Measurements from ENCODE around the gene KRT75. TPM values are rescaled to one million over a fixed set of nuclear protein-coding genes. Genes with fewer than 3 reads are reported as not detected.

Gene KRT75
- under 0.01 and 2.6 TPM in 2 replicates for total RNA-seq

DNA sequence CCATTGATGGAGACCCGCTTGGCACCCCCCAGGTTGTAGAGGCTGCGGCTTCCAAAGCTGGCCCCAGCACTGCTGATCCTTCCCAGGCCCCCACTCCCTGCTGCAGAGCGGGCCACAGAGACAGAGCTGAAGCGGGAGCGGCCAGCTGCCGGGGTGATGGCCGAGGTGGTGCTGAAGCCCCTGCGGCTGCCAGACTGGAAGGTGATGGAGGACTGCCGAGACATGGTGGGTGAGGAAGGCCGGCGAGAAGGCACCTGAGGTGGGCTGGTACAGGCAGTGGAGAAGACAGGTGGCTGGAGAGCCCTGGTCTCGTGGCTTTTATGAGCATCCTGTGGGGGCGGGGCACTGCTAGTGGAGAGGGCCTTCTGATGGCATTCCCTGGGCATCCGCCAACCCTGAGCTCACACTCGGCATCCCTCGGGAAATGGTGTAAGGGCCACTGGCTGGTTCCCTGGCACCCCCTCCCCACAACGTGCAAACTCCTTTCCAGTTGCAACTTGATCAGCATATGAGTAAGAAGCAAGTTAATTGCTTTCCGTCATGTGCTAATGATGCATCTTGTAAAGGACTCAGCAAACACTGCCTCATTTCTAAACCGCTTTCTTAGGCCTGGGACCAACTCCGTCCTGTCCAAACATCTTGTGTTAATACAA is at the start of gene KRT75:
KRT75 (minus strand) TSS at position 291 of the 653 bp plus-strand sequence; CDS start at position 224, 67 bp downstream.

DNA sequence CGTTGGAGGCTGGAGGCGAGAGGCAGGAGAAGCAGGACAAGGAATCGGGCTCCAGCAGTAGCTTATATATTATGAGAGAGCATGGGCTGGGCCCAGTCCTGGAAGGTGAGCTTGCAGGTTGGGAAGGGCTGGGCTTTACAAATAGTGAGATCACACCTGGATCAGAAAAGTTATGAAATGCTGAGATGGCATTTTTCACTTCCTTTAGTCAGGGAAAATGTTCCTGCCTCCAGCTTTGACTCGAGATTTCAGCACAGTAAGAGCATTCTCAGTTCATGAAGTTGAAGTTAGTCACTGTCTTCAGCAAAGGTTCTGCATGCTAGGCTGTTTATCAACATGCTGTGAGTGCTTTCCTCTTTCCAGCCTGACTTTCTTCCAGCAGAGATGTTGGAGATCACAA is 39.6 kb upstream of the KRT75 start, which contains the start of gene KRT6C:
KRT6C (minus strand) TSS at position 38 of the 400 bp plus-strand sequence. CDS start 68 bp downstream, outside the sequence.

DNA sequence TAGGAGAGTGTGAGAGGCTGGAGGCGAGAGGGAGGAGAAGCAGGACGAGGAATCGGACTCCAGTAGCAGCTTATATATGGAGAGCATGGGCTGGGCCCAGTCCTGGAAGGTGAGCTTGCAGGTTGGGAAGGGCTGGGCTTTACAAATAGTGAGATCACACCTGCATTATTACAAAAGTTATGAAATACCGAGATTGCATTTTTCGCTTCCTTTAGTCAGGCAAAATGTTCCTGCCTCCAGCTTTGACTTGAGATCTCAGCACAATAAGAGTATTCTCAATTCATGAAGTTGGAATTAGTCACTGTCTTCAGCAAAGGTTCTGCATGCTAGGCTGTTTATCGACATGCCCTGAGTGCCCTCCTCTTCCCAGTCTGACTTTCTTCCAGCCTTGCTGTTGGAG is 17.9 kb upstream of the KRT75 start, which contains the start of gene KRT6B:
KRT6B (minus strand) TSS at position 46 of the 400 bp plus-strand sequence. CDS start 68 bp downstream, outside the sequence.

GRCh38 chr12:52405922-52406385 is 28.2 kb downstream of the KRT75 start, which contains the start of gene KRT82:
Gene KRT82 (minus strand): TSS chr12:52406335. CDS start chr12:52406277, 58 bp downstream.

DNA sequence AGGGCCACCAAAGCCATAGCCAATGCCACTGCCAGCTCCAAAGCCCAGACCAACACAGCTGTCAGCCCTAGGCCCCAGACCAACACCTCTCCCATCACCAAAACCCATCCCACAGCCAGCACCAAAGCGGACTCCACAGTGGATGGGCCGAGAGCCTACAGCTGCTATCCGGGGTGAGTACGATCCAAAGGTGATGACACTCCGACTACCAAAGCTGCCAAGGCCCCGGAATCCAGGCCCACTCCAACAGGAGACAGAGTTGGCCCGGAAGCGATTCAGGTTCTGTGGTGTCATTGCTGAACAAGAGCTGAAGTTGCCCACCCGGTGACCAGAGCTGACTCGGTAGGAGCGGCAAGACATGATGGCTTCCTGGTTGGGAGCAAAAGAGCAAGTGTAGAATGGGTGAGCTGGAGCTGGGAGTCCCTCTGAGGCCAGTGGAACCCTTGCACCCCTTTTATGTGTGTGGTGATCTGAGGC is 48.9 kb downstream of the KRT75 start, which contains the start of gene KRT84:
KRT84 (minus strand) TSS at position 427 of the 477 bp plus-strand sequence; CDS start at position 360, 67 bp downstream.

Other genes with a start within 250 kb of the KRT75 start
- gene KRT80, start 242.4 kb downstream of the KRT75 start, total RNA-seq: 11.1 and 11.4 TPM in 2 replicates
- gene KRT7, start 201.1 kb downstream of the KRT75 start, total RNA-seq: 33.4 and 450 TPM in 2 replicates
- gene KRT86, start 159.7 kb downstream of the KRT75 start, total RNA-seq: 0.15 TPM in 1 of 2 replicates, not detected in the other
- gene KRT81, start 142.8 kb downstream of the KRT75 start, total RNA-seq: 0.32 TPM in 1 of 2 replicates, not detected in the other
- not detected in 2 replicates for gene KRT83, start 113.0 kb downstream of the KRT75 start, total RNA-seq
- not detected in 2 replicates for gene KRT85, start 66.9 kb downstream of the KRT75 start, total RNA-seq
- gene KRT84, start 48.7 kb downstream of the KRT75 start, total RNA-seq: not detected in 2 replicates
- gene KRT82, start 28.0 kb downstream of the KRT75 start, total RNA-seq: not detected in 2 replicates
- not detected in 2 replicates for gene KRT6B, start 17.8 kb upstream of the KRT75 start, total RNA-seq
- not detected in 2 replicates for gene KRT6C, start 39.4 kb upstream of the KRT75 start, total RNA-seq
- gene KRT6A, start 58.9 kb upstream of the KRT75 start, total RNA-seq: 0.30 TPM in 1 of 2 replicates, not detected in the other
- gene KRT5, start 86.0 kb upstream of the KRT75 start, total RNA-seq: under 0.01 and 0.91 TPM in 2 replicates
- not detected in 2 replicates for gene KRT71, start 118.8 kb upstream of the KRT75 start, total RNA-seq
- not detected in 2 replicates for gene KRT74, start 139.5 kb upstream of the KRT75 start, total RNA-seq
- gene KRT72, start 167.1 kb upstream of the KRT75 start, total RNA-seq: not detected in 2 replicates
- not detected in 2 replicates for gene KRT73, start 184.2 kb upstream of the KRT75 start, total RNA-seq
- not detected in 2 replicates for gene KRT2, start 217.8 kb upstream of the KRT75 start, total RNA-seq
- not detected in 2 replicates for gene KRT1, start 246.0 kb upstream of the KRT75 start, total RNA-seq